Measurements from ENCODE around the gene WDR7.

Gene WDR7

DNA sequence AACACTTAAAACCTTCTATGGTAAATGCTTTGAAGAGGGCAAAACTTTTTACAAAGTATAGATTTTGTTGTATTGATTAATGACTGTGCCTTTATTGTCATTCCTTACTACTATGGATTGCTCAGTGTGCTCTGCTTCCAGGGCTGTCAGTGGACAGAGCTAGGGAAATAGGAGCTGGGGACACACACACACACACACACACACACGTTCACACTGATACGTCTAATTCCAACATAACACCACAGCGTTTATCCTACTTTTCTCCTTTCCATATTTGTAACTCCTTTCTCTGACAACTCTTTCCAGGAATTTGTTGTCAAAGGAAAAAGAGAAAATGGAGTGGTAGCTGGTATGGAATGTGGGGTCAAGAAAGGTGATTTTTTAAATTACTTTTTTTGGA is 21.8 kb downstream of the WDR7 start:
- Mint-ChIP-seq H3K4me3 (no peak overlapping the region), H3K27ac (no peak overlapping the region), H3K27me3 (no peaks in the 10 kb centered on the region), H3K4me1 (ENCODE audit: low read depth) (peaks cover 27% of the 10 kb centered on the region), H3K9me3 (ENCODE audit: low read depth) (no peaks in the 10 kb centered on the region), H3K36me3 (peaks cover 14% of the 10 kb centered on the region)

DNA sequence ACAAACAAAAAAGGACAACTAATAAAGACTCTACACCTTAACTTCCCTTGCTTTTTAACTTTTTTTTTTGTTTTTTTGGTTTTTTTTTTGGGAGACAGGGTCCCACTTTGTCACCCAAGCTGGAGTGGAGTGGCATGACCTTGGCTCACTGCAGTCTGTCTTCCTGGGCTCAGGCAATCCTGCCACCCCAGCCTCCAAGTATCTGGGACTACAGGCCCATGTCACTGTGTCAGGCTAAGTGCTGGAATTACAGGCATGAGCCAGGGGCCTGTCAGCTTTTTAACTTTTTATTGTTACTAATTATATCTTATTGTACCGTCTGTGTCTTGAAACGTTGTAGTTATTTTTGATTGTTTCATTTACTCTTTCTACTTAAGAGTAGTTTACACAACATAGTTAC is 25.5 kb downstream of the WDR7 start:
- H3K27ac Mint-ChIP-seq = no peak overlapping the region
- peaks cover 2% of the 10 kb centered on the region for H3K4me1 Mint-ChIP-seq (ENCODE audit: low read depth)
- no peaks in the 10 kb centered on the region for H3K9me3 Mint-ChIP-seq (ENCODE audit: low read depth)
- H3K36me3 Mint-ChIP-seq = peaks cover 18% of the 10 kb centered on the region
- H3K4me3 Mint-ChIP-seq = no peak overlapping the region
- no peaks in the 10 kb centered on the region for H3K27me3 Mint-ChIP-seq

DNA sequence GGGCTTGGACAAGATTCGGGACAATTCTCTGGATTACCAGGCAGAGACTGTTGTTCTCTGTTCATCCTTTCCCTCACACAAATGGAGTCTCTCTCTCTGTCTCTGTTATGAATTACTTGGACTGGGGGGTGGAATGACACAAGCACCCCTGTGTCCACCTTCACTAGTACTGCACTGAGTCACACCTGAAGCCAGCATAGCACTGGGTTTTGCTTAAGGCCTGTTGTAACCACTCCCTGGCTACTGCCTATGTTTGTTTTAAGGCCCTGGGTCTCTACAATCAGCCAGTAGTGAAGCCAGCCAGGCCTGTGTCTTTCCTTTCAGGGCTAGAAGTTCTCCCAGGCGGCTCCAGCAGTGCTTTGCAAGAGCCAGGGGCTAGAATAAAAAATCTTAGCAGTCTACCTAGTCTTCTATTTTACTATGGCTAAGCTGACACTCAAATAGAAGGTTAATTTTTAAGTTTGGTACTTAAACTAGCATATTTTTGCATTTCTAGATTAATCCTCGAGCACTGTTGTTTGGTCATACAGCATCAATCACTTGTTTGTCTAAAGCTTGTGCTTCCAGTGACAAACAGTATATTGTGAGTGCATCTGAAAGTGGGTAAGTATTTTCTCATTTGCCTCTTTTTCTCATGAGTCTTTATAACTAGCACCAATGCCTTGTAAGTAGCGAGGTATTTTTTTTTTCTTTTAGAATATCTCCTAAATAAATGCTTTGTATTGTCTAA is 27.8 kb downstream of the WDR7 start:
- H3K9me3 Mint-ChIP-seq (ENCODE audit: low read depth) = no peaks in the 10 kb centered on the region

DNA sequence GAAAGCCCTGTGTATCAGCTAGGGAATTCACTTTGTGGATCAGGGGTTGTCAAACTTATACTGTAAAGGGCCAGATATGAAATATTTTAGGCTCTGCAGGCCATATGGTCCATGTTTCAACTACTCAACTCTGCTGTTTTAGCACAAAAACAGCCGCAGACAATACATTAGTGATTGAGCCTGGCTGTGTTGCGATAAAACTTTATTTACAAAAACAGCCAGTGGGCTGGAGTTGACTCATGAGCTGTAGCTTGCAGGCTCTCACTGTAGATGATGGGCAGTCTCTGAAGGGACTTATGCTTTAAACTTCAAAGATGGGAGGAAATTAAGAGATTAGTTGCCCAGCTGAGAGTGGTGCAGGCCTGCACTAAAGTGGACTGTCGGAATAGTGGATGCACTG is 33.1 kb downstream of the WDR7 start:
- no peaks in the 10 kb centered on the region for H3K9me3 Mint-ChIP-seq (ENCODE audit: low read depth)
- no peaks in the 10 kb centered on the region for H3K27me3 Mint-ChIP-seq
- peaks cover 2% of the 10 kb centered on the region for H3K36me3 Mint-ChIP-seq
- H3K27ac Mint-ChIP-seq = no peak overlapping the region
- no peaks in the 10 kb centered on the region for H3K4me1 Mint-ChIP-seq (ENCODE audit: low read depth)
- no peak overlapping the region for H3K4me3 Mint-ChIP-seq

More for the DNA sequence above, 27.8 kb downstream of the WDR7 start:
- H3K27ac Mint-ChIP-seq = no peak overlapping the region
- H3K27me3 Mint-ChIP-seq = no peaks in the 10 kb centered on the region
- H3K4me3 Mint-ChIP-seq = no peak overlapping the region
- no peaks in the 10 kb centered on the region for H3K4me1 Mint-ChIP-seq (ENCODE audit: low read depth)
- H3K36me3 Mint-ChIP-seq = peaks cover 18% of the 10 kb centered on the region

DNA sequence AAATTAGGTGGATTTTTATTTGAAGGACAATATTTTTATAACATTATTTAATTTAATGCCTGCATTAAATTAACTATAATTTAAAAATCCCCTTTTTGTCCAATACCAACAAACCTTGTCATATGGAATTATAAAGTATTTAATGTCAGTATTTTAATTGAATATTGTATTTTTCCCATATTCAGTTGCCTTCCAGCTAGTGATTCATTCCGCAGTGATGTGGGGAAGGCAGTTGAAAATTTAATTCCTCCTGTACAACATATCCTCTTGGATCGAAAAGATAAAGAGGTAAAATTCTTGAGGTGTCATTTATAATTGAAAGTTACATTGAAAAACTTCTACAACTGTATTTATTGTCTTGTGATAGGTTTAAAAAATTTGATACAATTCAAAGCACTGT is 40.4 kb downstream of the WDR7 start:
- H3K4me3 Mint-ChIP-seq = no peak overlapping the region
- no peaks in the 10 kb centered on the region for H3K4me1 Mint-ChIP-seq (ENCODE audit: low read depth)
- no peaks in the 10 kb centered on the region for H3K27me3 Mint-ChIP-seq
- H3K36me3 Mint-ChIP-seq = peaks cover 5% of the 10 kb centered on the region
- H3K27ac Mint-ChIP-seq = no peak overlapping the region
- no peaks in the 10 kb centered on the region for H3K9me3 Mint-ChIP-seq (ENCODE audit: low read depth)

DNA sequence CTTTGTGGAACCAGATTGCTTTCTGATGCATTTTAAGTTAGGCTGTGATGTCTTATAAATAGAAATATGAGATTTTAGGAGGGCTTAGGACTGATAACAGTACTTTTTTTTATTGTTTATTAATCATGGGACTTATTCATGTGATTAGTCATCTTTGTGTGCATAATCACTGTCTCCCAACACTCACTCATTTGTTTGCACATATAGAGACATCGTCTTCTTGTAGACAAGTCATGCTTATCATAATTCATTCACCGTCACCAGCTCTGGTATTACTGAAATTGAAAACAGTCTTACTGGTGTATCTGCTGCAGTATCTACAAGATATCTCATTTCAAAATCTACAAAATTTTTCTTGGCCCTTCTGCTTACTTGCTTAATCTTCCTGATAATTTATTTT is 45.8 kb downstream of the WDR7 start:
- Mint-ChIP-seq H3K9me3 (ENCODE audit: low read depth) (no peaks in the 10 kb centered on the region), H3K27me3 (no peaks in the 10 kb centered on the region), H3K27ac (no peak overlapping the region), H3K4me1 (ENCODE audit: low read depth) (no peaks in the 10 kb centered on the region), H3K36me3 (peaks cover 9% of the 10 kb centered on the region), H3K4me3 (no peak overlapping the region)

DNA sequence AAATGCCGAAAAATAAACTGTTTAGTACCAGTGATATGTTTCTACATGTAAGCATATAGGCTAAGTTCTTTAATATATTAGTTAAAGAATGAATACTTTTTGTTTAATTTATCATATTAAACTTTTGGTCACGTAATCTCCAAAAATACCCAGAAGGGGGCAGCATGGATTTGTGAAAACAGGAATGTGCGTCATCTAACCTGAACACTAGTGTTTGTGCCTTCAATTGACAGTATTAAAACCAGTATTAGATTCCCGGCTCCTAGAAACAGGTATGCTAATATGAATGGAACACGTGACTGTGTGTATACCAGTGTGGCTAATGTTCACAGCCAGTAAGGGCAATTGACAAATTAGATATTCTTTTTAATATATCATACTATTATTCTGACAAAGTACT is 51.8 kb downstream of the WDR7 start:
- H3K4me1 Mint-ChIP-seq (ENCODE audit: low read depth) = peaks cover 2% of the 10 kb centered on the region
- no peaks in the 10 kb centered on the region for H3K27me3 Mint-ChIP-seq
- no peaks in the 10 kb centered on the region for H3K9me3 Mint-ChIP-seq (ENCODE audit: low read depth)
- no peak overlapping the region for H3K27ac Mint-ChIP-seq
- H3K36me3 Mint-ChIP-seq = no peaks in the 10 kb centered on the region
- H3K4me3 Mint-ChIP-seq = no peak overlapping the region

DNA sequence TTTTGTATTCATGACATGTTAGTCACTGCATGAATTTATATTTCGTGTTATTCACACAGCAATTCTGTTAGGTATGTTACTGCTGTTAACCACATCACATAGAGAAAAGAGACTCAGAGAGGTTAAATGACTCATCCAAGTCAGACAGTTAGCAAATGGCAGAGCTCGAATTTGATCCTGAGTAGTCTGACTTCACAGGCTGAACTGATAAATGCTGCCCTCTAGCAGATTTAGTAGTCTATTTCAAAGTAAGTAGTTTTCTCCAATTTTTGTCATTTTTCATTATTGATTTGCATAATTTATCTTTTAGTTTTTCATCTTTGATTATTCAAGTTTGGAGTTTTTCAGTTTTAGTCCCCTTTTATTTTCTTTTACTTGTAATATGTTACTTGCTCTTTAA is 58.3 kb downstream of the WDR7 start:
- no peaks in the 10 kb centered on the region for H3K9me3 Mint-ChIP-seq (ENCODE audit: low read depth)
- peaks cover 3% of the 10 kb centered on the region for H3K36me3 Mint-ChIP-seq
- H3K4me3 Mint-ChIP-seq = no peak overlapping the region
- no peaks in the 10 kb centered on the region for H3K27me3 Mint-ChIP-seq
- no peak overlapping the region for H3K27ac Mint-ChIP-seq
- H3K4me1 Mint-ChIP-seq (ENCODE audit: low read depth) = peaks cover 10% of the 10 kb centered on the region

DNA sequence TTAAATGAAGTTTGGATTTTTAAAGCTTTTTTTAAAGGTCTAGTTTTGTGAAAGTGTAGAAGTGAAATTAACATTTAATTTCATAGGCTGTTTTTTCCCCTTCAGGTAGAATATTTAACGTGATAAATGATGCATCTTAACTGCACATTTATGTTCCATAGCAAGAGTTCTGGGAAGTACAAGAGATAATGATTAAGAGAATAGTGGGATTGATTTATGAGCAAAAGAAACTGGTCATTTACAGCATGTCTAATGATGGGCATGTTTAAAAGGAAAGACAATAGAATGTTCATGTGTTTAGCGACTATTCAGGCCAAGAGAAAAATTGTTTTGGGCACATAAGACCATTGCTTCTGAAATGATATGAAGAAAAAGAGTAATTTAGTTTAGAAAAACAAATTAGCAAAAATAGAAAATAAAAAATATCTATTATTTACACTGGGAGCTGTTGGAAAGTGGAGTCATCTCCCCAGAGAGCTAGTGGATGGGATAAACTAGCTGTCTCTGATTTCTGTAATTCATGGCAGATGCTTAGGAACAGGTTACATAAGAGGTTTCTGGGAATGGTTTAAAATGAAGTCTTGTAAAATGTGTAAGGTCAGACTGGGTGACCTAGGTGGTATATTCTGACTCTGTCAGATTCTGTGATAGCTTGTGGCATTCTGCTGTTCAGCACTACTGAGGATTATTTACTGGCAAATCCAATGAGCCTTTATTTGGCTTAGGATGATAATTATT is 60.7 kb downstream of the WDR7 start:
- Mint-ChIP-seq H3K9me3 (ENCODE audit: low read depth) (no peaks in the 10 kb centered on the region), H3K4me1 (ENCODE audit: low read depth) (peaks cover 10% of the 10 kb centered on the region), H3K36me3 (peaks cover 3% of the 10 kb centered on the region), H3K27me3 (no peaks in the 10 kb centered on the region), H3K27ac (no peak overlapping the region), H3K4me3 (no peak overlapping the region)

DNA sequence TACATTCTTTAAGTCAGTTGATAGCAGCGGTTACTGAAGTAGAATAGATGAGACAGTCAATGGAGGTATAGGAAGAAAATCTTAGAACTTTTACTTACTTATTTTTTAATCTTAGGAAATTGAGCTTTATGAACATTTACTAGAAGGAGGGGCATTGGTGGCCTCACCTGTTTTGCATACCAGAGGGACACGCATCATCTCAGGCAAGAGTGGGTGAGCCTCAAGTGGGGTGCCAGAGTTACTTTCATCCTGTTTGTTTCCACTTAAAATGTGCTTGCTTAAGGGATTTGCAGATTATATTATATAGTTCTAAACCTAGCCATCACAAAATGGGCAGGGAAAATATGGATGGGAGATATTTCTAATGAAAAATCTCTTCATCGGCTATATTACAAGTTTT is 61.6 kb downstream of the WDR7 start:
- Mint-ChIP-seq H3K4me1 (ENCODE audit: low read depth) (peaks cover 8% of the 10 kb centered on the region), H3K27ac (no peak overlapping the region), H3K36me3 (peaks cover 6% of the 10 kb centered on the region), H3K27me3 (no peaks in the 10 kb centered on the region), H3K4me3 (no peak overlapping the region), H3K9me3 (ENCODE audit: low read depth) (no peaks in the 10 kb centered on the region)

DNA sequence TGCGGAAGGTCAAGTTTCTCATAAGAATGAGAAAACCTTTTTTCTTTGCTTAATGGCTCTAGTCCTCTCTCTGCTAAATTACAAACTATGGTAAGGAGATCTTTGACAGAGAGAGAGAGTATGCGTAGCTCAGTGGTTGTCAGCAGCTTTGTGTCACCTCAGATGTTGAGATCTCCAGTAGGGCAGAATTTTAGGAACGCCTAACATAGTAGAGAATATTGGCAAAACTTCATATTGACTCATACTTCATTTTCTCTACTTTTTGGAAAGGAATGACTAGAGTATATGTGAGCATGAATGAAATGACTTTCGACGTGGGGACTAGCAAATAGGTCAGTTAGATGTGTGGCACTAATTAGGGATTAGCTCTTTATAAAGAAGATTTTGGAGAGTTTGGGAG is 64.0 kb downstream of the WDR7 start:
- H3K27me3 Mint-ChIP-seq = no peaks in the 10 kb centered on the region
- H3K27ac Mint-ChIP-seq = no peak overlapping the region
- H3K9me3 Mint-ChIP-seq (ENCODE audit: low read depth) = no peaks in the 10 kb centered on the region
- peaks cover 2% of the 10 kb centered on the region for H3K4me1 Mint-ChIP-seq (ENCODE audit: low read depth)
- no peak overlapping the region for H3K4me3 Mint-ChIP-seq
- peaks cover 14% of the 10 kb centered on the region for H3K36me3 Mint-ChIP-seq

DNA sequence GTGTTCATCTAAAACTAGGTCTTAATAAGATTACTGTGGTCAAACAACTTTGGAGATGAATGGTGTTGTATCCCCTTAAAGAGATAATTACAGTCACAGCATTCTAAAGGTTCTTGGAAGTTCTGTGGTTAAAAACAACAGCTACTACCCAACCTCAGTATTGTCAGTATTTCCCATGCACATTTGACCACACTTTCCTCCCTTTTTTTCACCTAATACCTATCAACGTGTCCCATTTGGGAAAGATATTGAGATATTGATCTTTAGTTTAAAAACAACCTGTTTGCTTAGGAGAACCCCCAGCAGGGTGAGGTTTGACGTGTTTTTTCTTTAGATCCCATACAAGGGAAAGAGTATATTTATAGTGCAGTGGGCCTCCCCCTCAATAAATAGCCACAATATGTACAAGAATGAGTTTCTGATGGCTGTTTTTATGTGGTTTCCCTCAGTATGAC is 65.6 kb downstream of the WDR7 start:
- peaks cover 20% of the 10 kb centered on the region for H3K36me3 Mint-ChIP-seq
- H3K9me3 Mint-ChIP-seq (ENCODE audit: low read depth) = no peaks in the 10 kb centered on the region
- no peak overlapping the region for H3K27ac Mint-ChIP-seq
- H3K4me1 Mint-ChIP-seq (ENCODE audit: low read depth) = no peaks in the 10 kb centered on the region
- no peak overlapping the region for H3K4me3 Mint-ChIP-seq
- no peaks in the 10 kb centered on the region for H3K27me3 Mint-ChIP-seq

DNA sequence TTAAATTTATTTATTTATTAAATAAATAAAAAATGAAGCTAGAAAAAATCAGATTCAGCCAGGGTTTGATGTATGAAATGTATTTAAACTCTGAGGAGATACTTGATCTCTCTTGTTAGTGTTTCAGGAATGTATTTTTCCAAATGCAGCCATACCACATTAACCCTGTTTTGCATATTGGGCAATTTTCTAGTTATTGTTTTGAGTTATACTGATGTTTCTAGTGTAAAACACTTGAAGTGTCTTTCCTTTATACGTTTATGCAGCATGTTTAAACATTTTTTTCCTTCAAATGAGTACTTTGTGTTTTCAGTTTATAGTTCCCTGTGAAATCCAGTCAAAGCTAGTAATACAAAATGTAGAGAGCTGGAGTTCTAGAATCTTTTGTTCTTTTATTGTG is 69.9 kb downstream of the WDR7 start:
- Mint-ChIP-seq H3K27me3 (no peaks in the 10 kb centered on the region), H3K4me3 (no peak overlapping the region), H3K36me3 (peaks cover 34% of the 10 kb centered on the region), H3K4me1 (ENCODE audit: low read depth) (no peaks in the 10 kb centered on the region), H3K27ac (no peak overlapping the region), H3K9me3 (ENCODE audit: low read depth) (peaks cover 4% of the 10 kb centered on the region)

DNA sequence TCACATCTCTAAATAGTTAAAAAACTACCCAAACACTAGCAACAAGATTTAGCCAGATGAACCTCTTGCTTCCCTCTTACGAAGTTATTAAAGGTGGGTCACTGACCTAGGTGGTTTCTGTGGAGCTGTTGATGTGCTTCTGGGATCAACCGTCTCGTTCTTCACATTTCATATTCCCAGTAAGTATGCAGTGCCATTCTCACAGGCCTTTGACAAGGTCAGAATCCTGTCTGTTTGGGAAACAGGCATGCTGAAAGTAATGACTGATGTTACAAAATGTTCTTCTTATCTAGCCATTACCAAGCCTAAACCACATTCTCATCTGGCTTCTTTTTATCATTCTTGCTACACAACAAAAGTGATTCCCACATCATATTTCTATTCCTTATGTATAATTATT is 70.3 kb downstream of the WDR7 start:
- Mint-ChIP-seq H3K27ac (no peak overlapping the region), H3K36me3 (peaks cover 36% of the 10 kb centered on the region)

DNA sequence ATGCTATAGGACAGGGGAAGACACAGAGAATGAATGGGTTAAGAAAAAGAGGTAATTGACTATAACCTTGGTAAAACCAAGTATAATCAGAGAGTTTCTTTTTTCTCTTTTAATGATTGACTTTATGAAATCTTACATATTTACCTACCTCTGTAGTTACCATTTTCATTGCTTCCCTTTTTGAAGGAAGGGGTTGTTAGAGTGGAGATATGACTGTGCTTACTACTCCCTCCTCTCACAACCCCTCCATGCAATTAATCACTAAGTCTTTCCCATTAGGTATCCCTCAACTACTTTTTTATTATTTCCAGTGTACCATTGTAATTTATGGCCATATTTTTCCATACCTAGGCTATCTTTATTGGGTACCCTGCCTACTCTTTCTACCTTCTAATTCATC is 71.4 kb downstream of the WDR7 start:
- H3K27me3 Mint-ChIP-seq = no peaks in the 10 kb centered on the region
- H3K27ac Mint-ChIP-seq = no peak overlapping the region
- peaks cover 37% of the 10 kb centered on the region for H3K36me3 Mint-ChIP-seq

More for the DNA sequence above, 70.3 kb downstream of the WDR7 start:
- peaks cover 4% of the 10 kb centered on the region for H3K9me3 Mint-ChIP-seq (ENCODE audit: low read depth)
- no peaks in the 10 kb centered on the region for H3K27me3 Mint-ChIP-seq
- H3K4me1 Mint-ChIP-seq (ENCODE audit: low read depth) = no peaks in the 10 kb centered on the region
- H3K4me3 Mint-ChIP-seq = no peak overlapping the region

DNA sequence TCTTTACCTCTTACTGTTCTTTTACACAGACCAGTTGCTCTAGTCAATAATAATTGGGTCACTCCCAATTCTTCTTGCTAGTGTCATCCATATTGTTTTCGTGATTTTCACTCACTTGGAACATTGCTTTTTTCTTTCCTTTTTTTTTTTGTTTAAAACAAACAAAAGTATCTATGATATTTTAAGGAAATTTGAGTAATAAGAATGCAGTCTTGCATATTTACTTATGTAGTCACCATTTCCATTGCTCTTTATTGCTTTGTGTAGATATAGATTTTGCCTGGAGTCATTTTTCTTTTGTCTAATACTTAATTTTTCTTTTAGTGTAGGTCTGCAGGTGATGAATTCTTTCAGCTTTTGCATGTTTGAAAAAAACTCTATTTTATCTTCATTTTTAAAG is 71.9 kb downstream of the WDR7 start:
- Mint-ChIP-seq H3K27me3 (no peaks in the 10 kb centered on the region), H3K36me3 (peaks cover 42% of the 10 kb centered on the region), H3K27ac (no peak overlapping the region), H3K4me1 (ENCODE audit: low read depth) (peaks cover 14% of the 10 kb centered on the region), H3K9me3 (ENCODE audit: low read depth) (peaks cover 4% of the 10 kb centered on the region), H3K4me3 (no peak overlapping the region)

More for the DNA sequence above, 71.4 kb downstream of the WDR7 start:
- H3K4me3 Mint-ChIP-seq = no peak overlapping the region
- peaks cover 9% of the 10 kb centered on the region for H3K4me1 Mint-ChIP-seq (ENCODE audit: low read depth)
- peaks cover 4% of the 10 kb centered on the region for H3K9me3 Mint-ChIP-seq (ENCODE audit: low read depth)

Measured in activated naive CD8-positive, alpha-beta T cell (primary cell).